CD4-positive, alpha-beta T cell treated with Interleukin-15 for 1 hour (primary cell): ENCODE data around the gene FGD6.

Experiments used
- DNase-seq: peaks from one replicate; pipeline ENCODE4 v3.0.0-alpha.2; 2020

FGD6 gene

GRCh38 chr12:95074766-95075165, 142.5 kb downstream of the FGD6 start:
- DNase-seq, result no peak

- DNase-seq, result no peak
These were observed 143.4 kb downstream of the FGD6 start for GRCh38 chr12:95073698-95074520.

GRCh38 chr12:95072900-95073697, 144.2 kb downstream of the FGD6 start, which contains the start of gene NR2C1:
NR2C1 (minus strand) TSS chr12:95073618; CDS start chr12:95067384, 6,234 bp downstream.
- DNase-seq, result peak; percentile 95

GRCh38 chr12:95070378-95070777, 146.9 kb downstream of the FGD6 start:
- DNase-seq, result no peak

- DNase-seq, result no peak
These were observed 151.0 kb downstream of the FGD6 start for GRCh38 chr12:95066091-95066855.

GRCh38 chr12:95060951-95061350, 156.3 kb downstream of the FGD6 start:
- DNase-seq, result no peak

- DNase-seq, result no peak
These were observed 157.3 kb downstream of the FGD6 start for GRCh38 chr12:95059984-95060383.

- DNase-seq, result no peak
These were observed 159.8 kb downstream of the FGD6 start for GRCh38 chr12:95057424-95057823.

- DNase-seq, result no peak
These were observed 162.2 kb downstream of the FGD6 start for GRCh38 chr12:95055057-95055456.

GRCh38 chr12:95054206-95054605, 163.1 kb downstream of the FGD6 start:
- no peak for DNase-seq

- no peak for DNase-seq
These were observed 166.0 kb downstream of the FGD6 start for GRCh38 chr12:95051241-95051640.

GRCh38 chr12:95037906-95038305, 179.4 kb downstream of the FGD6 start:
- DNase-seq, result no peak

- no peak for DNase-seq
These were observed 182.5 kb downstream of the FGD6 start for GRCh38 chr12:95034750-95035149.
